ENCODE measurements around the gene KRTAP2-4. TPM values are rescaled to one million over a fixed set of nuclear protein-coding genes. Genes with fewer than 3 reads are reported as not detected.
"Not testable (repeated sequence)": the region's sequence is repeated elsewhere in the genome, so short reads cannot be mapped to it uniquely, and the experiment has no call there.

Gene KRTAP2-4
- total RNA-seq, 1 donor from 2014 or later = not detected

DNA sequence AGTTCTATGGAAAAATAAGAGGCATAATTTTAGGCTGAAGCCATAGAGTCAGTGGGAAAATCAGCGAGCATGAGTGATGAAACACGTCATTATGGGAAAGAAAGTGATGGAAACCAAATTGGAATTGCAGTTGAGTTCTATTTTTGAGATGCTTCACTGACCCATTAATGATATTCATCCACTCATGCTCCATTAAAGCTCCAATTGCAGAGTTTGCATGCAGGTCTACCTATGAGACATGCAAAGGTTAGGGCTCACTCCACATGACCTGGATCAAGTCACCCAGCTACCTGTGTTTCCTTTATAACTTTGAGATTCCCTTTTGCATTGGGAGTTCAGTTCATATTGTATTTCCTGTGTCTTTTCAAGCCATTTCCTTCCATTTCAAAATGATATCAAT lies 8.0 kb upstream of the KRTAP2-4 start:
- DNase-seq (ENCODE audit: low spot score in 2 of 2) (no peak), FAIRE-seq (no peak)

DNA sequence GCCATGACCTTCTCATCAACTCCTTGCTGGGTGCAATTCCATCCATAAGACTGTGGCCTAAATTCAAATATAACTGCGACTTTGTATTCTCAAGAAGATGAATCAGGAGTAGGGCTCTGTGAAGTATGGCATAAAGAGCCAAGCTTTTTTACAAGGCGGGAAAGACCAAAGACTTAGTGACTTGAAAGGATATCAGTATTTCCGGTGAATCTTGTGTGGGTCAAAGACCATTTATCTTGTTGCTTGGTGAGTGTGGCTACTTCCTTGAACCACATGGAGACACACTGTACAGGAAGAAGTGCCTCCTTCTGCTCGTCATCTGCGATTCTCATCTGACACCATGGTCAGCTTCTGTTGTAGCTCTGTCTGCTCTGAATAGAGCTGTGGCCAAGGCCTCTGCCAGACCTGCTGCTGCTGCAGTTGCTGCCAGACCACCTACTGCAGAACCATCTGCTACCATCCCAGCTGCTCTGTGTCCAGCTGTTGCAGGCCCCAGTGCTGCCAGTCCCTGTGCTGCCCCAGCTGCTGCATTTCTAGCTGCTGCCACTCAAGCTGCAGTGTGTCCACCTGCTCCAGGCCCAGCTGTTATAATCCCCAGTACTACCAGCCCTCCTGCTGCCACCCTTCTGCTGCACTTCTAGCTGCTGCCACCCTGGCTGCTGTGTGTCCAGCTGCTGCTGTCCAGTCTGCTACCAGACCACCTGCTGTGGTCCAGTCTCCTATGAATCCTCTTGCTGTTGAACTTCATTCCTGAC lies 6.1 kb upstream of the KRTAP2-4 start:
- DNase-seq (ENCODE audit: low spot score in 2 of 2) (no peak), FAIRE-seq (no peak)

DNA sequence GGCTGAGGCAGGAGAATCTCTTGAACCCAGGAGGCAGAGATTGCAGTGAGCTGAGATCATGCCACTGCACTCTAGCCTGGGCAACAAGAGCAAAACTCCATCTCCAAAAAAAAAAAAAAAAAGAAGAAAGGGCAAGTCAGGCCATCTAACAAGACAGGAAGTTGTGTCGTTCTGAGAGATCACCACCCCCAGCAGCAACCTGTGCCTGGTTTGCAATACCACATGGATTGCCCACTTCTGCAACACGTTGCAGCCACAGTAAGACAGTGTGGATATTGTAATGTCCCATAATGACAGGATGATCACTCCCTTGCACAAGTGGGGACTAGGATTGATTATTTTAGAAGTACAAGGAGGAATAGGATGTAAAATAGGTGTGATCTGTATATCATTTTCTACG lies 3.4 kb upstream of the KRTAP2-4 start:
- no peak for DNase-seq (ENCODE audit: low spot score in 2 of 2)
- no peak for FAIRE-seq

- DNase-seq (ENCODE audit: low spot score in 2 of 2) = no peak
- no peak for FAIRE-seq
Measured at GRCh38 chr17:41067281-41067680, 1.6 kb upstream of the KRTAP2-4 start.

- not testable (repeated sequence) for DNase-seq (ENCODE audit: low spot score in 2 of 2); FAIRE-seq
Measured at GRCh38 chr17:41065016-41065689, 526 bp downstream of the KRTAP2-4 start.

DNA sequence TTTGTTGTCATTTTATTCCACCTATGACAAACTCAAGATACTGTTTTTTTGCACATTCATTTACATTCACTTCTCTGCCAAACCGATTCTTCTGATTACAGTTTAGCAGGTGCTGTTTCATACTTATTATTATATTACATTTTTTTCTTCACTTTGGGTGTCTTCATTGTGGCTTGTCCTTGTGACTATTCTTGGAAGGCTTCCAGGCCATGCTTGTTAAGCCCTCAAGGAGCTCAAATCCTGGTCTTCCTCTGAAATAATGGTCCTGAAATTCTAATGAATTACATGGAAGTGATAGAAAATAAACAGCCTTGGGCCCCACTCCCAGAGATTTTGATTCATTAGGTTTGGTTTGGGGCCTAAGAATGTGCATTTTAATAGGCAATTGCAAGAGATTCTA lies 1.4 kb downstream of the KRTAP2-4 start:
- DNase-seq (ENCODE audit: low spot score in 2 of 2) (no peak), FAIRE-seq (no peak)

- DNase-seq (ENCODE audit: low spot score in 2 of 2) (no peak), FAIRE-seq (no peak)
Measured at GRCh38 chr17:41063449-41063848, 2.2 kb downstream of the KRTAP2-4 start.

- no peak for FAIRE-seq
- DNase-seq (ENCODE audit: low spot score in 2 of 2) = no peak
Measured at GRCh38 chr17:41061964-41062363, 3.7 kb downstream of the KRTAP2-4 start.

DNA sequence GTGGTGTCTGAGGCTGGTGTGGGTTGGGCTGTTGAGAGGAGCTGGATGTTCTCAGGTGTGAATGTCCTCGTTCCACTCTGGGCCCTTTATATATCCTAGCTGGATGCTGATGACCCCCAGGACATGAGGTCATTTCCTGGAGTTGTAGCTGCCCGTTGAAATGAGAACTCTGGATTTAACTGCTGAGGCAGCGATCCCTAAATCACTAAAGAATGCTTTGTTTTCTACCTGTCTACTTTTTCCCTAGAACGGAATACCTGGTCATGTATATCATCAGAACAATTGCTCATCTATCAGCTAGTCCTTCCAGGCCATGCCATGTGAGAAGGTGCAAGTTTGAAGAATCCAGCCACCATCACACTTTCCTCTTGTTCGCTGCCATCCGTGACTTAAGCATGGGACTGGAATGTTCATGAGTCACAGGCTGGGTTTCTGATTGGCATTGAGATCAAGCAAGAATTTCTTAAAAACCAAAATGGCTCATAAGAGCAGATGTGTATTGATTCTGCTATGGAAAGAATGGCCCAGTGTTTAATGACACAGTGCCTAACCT lies 5.6 kb downstream of the KRTAP2-4 start, which contains the start of gene KRTAP2-3:
TSS of gene KRTAP2-3 (minus strand) at position 63 of the 553 bp plus-strand sequence. CDS start 64 bp downstream, outside the sequence.
- FAIRE-seq (no peak), DNase-seq (ENCODE audit: low spot score in 2 of 2) (no peak)

- FAIRE-seq; DNase-seq (ENCODE audit: low spot score in 2 of 2): not testable (repeated sequence)
Measured at GRCh38 chr17:41059276-41060051, 6.2 kb downstream of the KRTAP2-4 start.

DNA sequence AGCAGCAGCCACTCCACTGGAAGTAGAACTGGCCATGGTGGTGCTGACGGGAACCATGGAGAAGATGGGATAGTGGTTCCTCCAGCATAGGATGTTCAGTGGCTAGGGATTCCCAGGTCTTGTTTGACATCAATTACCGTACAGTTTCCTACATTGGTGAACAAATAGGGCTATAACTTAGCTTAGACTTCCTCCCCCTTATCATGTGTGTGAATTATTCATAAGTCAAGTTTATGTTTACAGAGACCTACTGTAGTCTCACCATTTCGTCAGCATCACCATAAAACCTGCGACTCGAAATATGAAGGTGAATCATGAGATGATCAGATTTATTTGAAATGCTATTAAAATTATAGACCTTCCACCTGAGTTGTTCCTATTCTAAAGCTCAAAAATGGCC lies 6.9 kb downstream of the KRTAP2-4 start:
- FAIRE-seq (no peak), DNase-seq (ENCODE audit: low spot score in 2 of 2) (no peak)

DNA sequence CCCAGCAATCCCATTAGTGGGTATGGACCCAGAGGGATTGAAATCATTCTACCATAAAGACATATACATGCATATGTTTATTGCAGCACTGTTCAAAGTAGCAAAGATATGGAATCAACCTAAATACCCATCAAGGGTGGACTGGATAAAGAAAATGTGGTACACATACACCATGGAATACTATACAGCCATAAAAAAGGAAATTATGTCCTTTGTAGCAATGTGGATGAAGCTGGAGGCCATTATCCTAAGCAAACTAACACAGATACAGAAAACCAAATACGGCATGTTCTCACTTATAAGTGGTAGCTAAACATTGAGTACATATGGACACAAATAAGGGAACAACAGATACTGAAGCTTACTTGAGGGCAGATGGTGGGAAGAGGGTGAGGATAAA lies 8.1 kb downstream of the KRTAP2-4 start:
- FAIRE-seq = no peak
- DNase-seq (ENCODE audit: low spot score in 2 of 2) = no peak

GRCh38 chr17:41055130-41055529 lies 10.5 kb downstream of the KRTAP2-4 start, which contains the start of gene KRTAP2-2:
KRTAP2-2 (minus strand) TSS chr17:41055230; CDS start chr17:41055211, 19 bp downstream.
- FAIRE-seq; DNase-seq (ENCODE audit: low spot score in 2 of 2): not testable (repeated sequence)

DNA sequence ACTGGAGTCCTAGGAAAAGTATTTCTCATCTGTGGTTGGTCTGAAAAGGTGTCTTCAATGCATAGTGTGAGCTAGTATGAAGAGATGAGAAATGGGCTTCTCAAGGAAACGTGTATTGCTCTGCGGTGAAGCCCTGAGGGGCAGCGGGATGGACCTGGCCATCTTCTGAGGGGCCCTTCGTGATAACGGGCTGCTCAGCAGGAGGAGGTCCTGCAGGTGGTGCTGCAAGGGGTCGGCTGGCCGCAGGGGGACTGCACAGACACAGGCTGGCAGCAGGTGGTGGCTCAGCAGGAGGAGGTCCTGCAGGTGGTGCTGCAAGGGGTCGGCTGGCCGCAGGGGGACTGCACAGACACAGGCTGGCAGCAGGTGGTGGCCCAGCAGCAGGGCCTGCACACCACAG lies 11.1 kb downstream of the KRTAP2-4 start:
- FAIRE-seq; DNase-seq (ENCODE audit: low spot score in 2 of 2): not testable (repeated sequence)

- DNase-seq (ENCODE audit: low spot score in 2 of 2) = no peak
- no peak for FAIRE-seq
Measured at GRCh38 chr17:41054025-41054424, 11.7 kb downstream of the KRTAP2-4 start.

DNA sequence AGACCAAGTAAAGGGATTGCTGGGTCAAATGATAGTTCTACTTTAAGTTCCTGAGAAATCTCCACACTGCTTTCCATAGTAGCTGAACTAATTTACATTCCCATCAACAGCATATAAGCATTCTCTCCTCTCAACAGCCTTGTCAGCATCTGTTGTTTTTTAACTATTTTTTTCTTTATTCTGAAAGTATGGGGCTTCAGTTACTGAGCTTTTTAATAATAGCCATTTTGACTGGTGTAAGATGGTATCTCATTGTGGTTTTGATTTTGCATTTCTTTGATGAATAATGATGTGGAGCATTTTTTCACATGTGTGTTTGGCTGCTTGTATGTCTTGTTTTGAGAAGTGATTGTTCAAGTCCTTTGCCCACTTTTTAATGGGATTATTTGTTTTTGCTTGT lies 13.1 kb downstream of the KRTAP2-4 start:
- no peak for FAIRE-seq
- DNase-seq (ENCODE audit: low spot score in 2 of 2) = no peak

DNA sequence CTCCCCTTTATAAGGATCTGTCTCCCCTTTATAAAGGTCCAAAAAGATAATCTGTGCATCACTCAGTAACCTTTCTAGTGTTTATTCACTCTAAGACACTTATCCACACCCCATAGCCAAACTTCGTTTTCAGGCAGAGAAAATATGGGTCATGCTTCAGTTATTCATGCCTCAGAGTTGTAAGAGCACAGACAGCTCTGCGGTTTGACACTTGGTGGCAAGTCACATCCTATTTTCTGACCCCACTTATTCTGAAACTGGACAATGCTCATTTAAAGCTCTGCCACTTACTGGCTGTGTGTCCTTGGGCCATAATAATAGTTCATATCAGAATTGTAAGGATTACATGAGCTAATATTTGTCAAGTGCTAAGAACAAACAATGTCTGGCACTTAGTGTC lies 16.6 kb downstream of the KRTAP2-4 start:
- no peak for FAIRE-seq
- DNase-seq (ENCODE audit: low spot score in 2 of 2) = no peak

DNA sequence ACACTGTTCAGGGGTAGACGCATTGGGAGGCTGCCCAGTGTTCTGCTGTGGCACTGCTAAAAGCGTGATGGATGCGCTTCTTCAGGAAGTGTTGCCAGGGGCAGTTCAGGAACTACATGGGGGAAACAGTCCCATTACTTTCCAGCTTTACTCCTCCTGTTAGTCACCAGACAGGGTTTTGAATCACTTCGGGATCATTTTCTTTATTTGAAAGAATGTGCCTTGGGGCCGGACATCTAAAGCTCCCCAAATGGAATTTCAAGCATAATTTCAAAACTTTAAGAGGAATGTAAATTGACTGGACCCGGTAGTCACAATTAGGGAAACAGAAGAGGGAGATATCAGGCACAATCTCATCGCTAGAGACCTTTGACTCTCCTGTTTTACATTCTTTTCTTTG lies 17.2 kb downstream of the KRTAP2-4 start:
- no peak for DNase-seq (ENCODE audit: low spot score in 2 of 2)
- no peak for FAIRE-seq

- FAIRE-seq; DNase-seq (ENCODE audit: low spot score in 2 of 2): not testable (repeated sequence)
Measured at GRCh38 chr17:41046735-41047465, 18.8 kb downstream of the KRTAP2-4 start, which contains the start of gene KRTAP2-1. KRTAP2-1 (minus strand) TSS chr17:41047316; CDS start chr17:41047267, 49 bp downstream.

GRCh38 chr17:41042953-41043352 lies 22.7 kb downstream of the KRTAP2-4 start:
- FAIRE-seq (no peak), DNase-seq (ENCODE audit: low spot score in 2 of 2) (no peak)
